Measurements from ENCODE around the gene SLC25A4. TPM values are rescaled to one million over a fixed set of nuclear protein-coding genes. Genes with fewer than 3 reads are reported as not detected.
A peak's percentile ranks its signal among the peaks of the same experiment; 100 is the strongest.

The SLC25A4 gene
- total and polyA plus RNA-seq, 4 donors = 4.4 to 64.2 (median 26.8) TPM

DNA sequence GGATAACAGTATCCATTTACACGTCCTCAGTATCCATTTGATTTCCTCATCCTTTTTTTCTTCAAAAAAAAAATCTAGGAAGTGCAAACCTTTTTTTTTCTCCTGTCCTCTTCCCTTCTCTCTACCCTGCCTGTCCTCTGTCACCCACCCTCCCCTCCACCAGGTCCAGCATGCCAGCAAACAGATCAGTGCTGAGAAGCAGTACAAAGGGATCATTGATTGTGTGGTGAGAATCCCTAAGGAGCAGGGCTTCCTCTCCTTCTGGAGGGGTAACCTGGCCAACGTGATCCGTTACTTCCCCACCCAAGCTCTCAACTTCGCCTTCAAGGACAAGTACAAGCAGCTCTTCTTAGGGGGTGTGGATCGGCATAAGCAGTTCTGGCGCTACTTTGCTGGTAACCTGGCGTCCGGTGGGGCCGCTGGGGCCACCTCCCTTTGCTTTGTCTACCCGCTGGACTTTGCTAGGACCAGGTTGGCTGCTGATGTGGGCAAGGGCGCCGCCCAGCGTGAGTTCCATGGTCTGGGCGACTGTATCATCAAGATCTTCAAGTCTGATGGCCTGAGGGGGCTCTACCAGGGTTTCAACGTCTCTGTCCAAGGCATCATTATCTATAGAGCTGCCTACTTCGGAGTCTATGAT lies 1.7 kb downstream of the SLC25A4 start:
- peaks cover 0 to 7% (median 3%) of the 10 kb centered on the region in 4 donors for H3K36me3 ChIP-seq (ENCODE audit: control insufficient read depth in 4 of 4, insufficient read depth in 3 of 4, low read depth in 1 of 4, low read length in 3 of 4)
- H3K27me3 ChIP-seq (ENCODE audit: control insufficient read depth in 4 of 4, insufficient read depth in 4 of 4, low read length in 3 of 4) = no peaks in the 10 kb centered on the region
- H3K9me3 ChIP-seq (ENCODE audit: control insufficient read depth in 4 of 4, low read length in 3 of 4) = no peaks in the 10 kb centered on the region
- DNase-seq (ENCODE audit: low spot score) = no peak
- H3K27ac ChIP-seq (ENCODE audit: low read depth in 1 of 2, low read length in 2 of 2) = no peak overlapping the region
- TF ChIP-seq JUND (IDR thresholded peaks at IDR 0.05) (no peak), RAD21 (IDR thresholded peaks at IDR 0.05) (no peak), FOXA2 (IDR thresholded peaks at IDR 0.05) (no peak), NR2F2 (IDR thresholded peaks at IDR 0.05) (no peak)
- TF ChIP-seq, protein P1, sequence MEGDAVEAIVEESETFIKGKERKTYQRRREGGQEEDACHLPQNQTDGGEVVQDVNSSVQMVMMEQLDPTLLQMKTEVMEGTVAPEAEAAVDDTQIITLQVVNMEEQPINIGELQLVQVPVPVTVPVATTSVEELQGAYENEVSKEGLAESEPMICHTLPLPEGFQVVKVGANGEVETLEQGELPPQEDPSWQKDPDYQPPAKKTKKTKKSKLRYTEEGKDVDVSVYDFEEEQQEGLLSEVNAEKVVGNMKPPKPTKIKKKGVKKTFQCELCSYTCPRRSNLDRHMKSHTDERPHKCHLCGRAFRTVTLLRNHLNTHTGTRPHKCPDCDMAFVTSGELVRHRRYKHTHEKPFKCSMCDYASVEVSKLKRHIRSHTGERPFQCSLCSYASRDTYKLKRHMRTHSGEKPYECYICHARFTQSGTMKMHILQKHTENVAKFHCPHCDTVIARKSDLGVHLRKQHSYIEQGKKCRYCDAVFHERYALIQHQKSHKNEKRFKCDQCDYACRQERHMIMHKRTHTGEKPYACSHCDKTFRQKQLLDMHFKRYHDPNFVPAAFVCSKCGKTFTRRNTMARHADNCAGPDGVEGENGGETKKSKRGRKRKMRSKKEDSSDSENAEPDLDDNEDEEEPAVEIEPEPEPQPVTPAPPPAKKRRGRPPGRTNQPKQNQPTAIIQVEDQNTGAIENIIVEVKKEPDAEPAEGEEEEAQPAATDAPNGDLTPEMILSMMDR (IDR thresholded peaks at IDR 0.05; ENCODE audit: low read depth, low read length, missing input control) = no peak
- TF ChIP-seq, protein P2, sequence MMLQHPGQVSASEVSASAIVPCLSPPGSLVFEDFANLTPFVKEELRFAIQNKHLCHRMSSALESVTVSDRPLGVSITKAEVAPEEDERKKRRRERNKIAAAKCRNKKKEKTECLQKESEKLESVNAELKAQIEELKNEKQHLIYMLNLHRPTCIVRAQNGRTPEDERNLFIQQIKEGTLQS (IDR thresholded peaks at IDR 0.05) = no peak
- peaks cover 0 to 16% (median 11%) of the 10 kb centered on the region in 4 donors for H3K4me1 ChIP-seq (ENCODE audit: control insufficient read depth in 4 of 4, insufficient read depth in 4 of 4, low read length in 3 of 4)
- no peak overlapping the region for H3K4me3 ChIP-seq (ENCODE audit: low read depth in 1 of 3, low read length in 3 of 3)
- peak overlapping the region in 1 of 2 donors; percentile 72 for H3K9ac ChIP-seq (ENCODE audit: low read depth in 1 of 2, low read length in 2 of 2)
- 95% methylated on average over 16 of the region's 16 CpGs for WGBS

DNA sequence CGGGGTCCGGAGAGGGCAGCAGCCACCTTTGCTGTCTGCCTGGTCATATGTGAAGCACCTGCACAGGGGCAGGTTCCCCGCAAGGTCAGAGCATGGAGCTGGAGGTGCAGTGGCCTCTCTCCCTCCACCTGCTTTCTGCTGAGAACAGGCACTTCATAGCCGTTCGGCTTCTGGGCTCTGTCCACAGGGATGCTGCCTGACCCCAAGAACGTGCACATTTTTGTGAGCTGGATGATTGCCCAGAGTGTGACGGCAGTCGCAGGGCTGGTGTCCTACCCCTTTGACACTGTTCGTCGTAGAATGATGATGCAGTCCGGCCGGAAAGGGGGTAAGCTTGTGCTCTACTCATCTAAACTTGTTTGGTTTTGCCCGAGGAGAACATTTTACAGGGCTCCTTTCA lies 2.5 kb downstream of the SLC25A4 start:
- no peak for DNase-seq (ENCODE audit: low spot score)
- Histone ChIP-seq H3K36me3 (ENCODE audit: control insufficient read depth in 4 of 4, insufficient read depth in 3 of 4, low read depth in 1 of 4, low read length in 3 of 4) (peaks cover 2 to 11% (median 4%) of the 10 kb centered on the region in 4 donors), H3K4me3 (ENCODE audit: low read depth in 1 of 3, low read length in 3 of 3) (no peak overlapping the region), H3K27ac (ENCODE audit: low read depth in 1 of 2, low read length in 2 of 2) (peak overlapping the region in 1 of 2 donors; percentile 25), H3K9me3 (ENCODE audit: control insufficient read depth in 4 of 4, low read length in 3 of 4) (no peaks in the 10 kb centered on the region), H3K4me1 (ENCODE audit: control insufficient read depth in 4 of 4, insufficient read depth in 4 of 4, low read length in 3 of 4) (peaks cover 0 to 16% (median 11%) of the 10 kb centered on the region in 4 donors), H3K27me3 (ENCODE audit: control insufficient read depth in 4 of 4, insufficient read depth in 4 of 4, low read length in 3 of 4) (no peaks in the 10 kb centered on the region), H3K9ac (ENCODE audit: low read depth in 1 of 2, low read length in 2 of 2) (no peak overlapping the region)
- TF ChIP-seq, protein P2 (IDR thresholded peaks at IDR 0.05) = no peak
- TF ChIP-seq, protein P3, sequence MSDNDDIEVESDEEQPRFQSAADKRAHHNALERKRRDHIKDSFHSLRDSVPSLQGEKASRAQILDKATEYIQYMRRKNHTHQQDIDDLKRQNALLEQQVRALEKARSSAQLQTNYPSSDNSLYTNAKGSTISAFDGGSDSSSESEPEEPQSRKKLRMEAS (IDR thresholded peaks at IDR 0.05) = no peak
- TF ChIP-seq EGR1 (IDR thresholded peaks at IDR 0.05; ENCODE audit: low read depth in 2 of 2) (no peak), SP1 (IDR thresholded peaks at IDR 0.05) (no peak), TAF1 (conservative IDR thresholded peaks at IDR 0.05) (no peak), NR2F2 (IDR thresholded peaks at IDR 0.05) (no peak), HNF4A (conservative IDR thresholded peaks at IDR 0.05) (no peak), RAD21 (IDR thresholded peaks at IDR 0.05) (no peak), YY1 (IDR thresholded peaks at IDR 0.05) (no peak), FOXA1 (IDR thresholded peaks at IDR 0.05) (no peak), JUND (IDR thresholded peaks at IDR 0.05) (no peak), HNF4G (IDR thresholded peaks at IDR 0.05) (no peak), FOXA2 (IDR thresholded peaks at IDR 0.05) (no peak), RXRA (IDR thresholded peaks at IDR 0.05) (no peak), GABPA (IDR thresholded peaks at IDR 0.05 in 1 of 2, conservative IDR thresholded peaks at IDR 0.05 in 1 of 2) (no peak)
- TF ChIP-seq, protein P4, sequence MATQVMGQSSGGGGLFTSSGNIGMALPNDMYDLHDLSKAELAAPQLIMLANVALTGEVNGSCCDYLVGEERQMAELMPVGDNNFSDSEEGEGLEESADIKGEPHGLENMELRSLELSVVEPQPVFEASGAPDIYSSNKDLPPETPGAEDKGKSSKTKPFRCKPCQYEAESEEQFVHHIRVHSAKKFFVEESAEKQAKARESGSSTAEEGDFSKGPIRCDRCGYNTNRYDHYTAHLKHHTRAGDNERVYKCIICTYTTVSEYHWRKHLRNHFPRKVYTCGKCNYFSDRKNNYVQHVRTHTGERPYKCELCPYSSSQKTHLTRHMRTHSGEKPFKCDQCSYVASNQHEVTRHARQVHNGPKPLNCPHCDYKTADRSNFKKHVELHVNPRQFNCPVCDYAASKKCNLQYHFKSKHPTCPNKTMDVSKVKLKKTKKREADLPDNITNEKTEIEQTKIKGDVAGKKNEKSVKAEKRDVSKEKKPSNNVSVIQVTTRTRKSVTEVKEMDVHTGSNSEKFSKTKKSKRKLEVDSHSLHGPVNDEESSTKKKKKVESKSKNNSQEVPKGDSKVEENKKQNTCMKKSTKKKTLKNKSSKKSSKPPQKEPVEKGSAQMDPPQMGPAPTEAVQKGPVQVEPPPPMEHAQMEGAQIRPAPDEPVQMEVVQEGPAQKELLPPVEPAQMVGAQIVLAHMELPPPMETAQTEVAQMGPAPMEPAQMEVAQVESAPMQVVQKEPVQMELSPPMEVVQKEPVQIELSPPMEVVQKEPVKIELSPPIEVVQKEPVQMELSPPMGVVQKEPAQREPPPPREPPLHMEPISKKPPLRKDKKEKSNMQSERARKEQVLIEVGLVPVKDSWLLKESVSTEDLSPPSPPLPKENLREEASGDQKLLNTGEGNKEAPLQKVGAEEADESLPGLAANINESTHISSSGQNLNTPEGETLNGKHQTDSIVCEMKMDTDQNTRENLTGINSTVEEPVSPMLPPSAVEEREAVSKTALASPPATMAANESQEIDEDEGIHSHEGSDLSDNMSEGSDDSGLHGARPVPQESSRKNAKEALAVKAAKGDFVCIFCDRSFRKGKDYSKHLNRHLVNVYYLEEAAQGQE (IDR thresholded peaks at IDR 0.05) = no peak
- TF ChIP-seq, protein P5, sequence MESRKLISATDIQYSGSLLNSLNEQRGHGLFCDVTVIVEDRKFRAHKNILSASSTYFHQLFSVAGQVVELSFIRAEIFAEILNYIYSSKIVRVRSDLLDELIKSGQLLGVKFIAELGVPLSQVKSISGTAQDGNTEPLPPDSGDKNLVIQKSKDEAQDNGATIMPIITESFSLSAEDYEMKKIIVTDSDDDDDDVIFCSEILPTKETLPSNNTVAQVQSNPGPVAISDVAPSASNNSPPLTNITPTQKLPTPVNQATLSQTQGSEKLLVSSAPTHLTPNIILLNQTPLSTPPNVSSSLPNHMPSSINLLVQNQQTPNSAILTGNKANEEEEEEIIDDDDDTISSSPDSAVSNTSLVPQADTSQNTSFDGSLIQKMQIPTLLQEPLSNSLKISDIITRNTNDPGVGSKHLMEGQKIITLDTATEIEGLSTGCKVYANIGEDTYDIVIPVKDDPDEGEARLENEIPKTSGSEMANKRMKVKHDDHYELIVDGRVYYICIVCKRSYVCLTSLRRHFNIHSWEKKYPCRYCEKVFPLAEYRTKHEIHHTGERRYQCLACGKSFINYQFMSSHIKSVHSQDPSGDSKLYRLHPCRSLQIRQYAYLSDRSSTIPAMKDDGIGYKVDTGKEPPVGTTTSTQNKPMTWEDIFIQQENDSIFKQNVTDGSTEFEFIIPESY (IDR thresholded peaks at IDR 0.05) = no peak
- TF ChIP-seq, protein P1 (IDR thresholded peaks at IDR 0.05; ENCODE audit: low read depth, low read length, missing input control) = no peak
- 87% methylated on average over 13 of the region's 13 CpGs for WGBS
